ENCODE measurements around the gene FBXO28.
A peak's percentile ranks its signal among the peaks of the same experiment; 100 is the strongest.

The FBXO28 gene

DNA sequence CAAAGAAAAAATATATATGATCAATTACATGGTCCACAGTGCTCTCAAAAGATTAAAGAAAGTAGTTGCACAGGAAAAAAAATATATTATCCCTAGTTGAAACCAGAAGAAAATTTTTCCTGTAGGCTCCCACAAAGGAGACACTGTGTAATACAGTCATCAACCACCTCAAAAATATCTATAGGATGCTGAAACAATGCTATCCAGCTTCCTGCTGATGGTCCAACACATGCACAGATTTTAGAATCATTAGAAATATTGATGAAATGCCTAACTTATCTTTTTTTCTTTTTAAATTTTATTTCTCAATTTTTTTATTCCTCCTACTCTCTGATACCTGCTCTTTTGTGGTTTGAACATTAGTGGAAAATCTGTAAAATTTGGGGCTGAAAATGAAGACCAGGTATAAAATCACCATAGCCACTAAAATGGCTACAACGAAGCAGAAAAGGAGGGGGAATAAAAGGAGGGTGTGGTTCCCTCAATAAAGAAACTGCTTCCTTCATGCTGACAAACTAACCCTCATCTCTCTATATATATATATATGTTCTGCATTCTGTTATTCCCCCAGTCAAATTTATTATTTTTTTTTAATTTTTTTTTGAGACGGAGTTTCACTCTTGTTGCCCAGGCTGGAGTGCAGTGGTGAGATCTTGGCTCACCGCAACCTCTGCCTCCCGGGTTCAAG lies 28.3 kb upstream of the FBXO28 start:
- Mint-ChIP-seq H3K4me1 (no peaks in the 10 kb centered on the region), H3K9me3 (no peaks in the 10 kb centered on the region), H3K27ac (no peak overlapping the region), H3K27me3 (peaks cover 15% of the 10 kb centered on the region), H3K4me3 (no peak overlapping the region)
- DNase-seq (no peak), ATAC-seq (no peak)

DNA sequence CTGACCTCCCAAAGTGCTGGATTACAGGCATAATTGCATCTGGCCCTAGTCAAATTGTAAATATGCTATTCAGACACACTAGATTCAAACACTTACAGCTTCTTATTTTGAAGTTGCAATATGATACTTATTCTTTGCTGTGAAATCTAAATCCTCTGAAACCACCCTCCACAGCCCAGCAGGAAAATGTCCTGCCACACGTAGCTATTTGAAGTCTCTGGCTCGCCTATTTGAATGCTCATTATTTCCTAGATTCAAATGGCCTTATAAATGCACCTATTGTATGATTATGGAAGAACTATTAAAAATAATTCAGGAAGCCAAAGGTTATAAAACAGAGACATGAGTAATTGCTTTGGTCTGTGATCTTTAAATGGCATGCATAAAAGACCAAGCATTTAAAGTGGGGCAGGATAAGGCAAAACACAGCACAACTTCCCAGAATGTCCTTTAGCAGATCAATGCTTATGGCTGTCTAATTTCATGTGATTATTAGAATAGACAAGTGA lies 26.6 kb upstream of the FBXO28 start:
- Mint-ChIP-seq H3K4me3 (no peak overlapping the region), H3K27me3 (peaks cover 15% of the 10 kb centered on the region), H3K27ac (no peak overlapping the region), H3K9me3 (no peaks in the 10 kb centered on the region), H3K4me1 (no peaks in the 10 kb centered on the region)
- no peak for ATAC-seq
- no peak for DNase-seq

DNA sequence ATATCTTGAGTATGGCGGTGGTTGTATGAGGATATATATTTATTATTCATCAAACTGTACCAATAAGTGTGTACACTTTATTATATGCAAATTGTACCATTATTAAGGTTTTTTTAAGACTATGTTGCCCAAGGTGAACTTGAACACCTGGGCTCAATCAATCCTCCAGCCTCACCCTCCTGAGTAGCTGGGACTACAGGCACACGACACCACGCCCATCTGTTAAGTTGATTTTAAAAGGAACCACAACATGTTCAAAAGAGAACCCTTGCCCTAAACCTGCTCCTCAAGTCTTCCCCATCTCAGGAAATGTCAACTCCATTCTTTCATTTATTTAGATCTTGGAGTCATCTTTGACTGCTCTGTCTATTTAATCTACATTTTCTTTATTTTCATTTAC lies 24.3 kb upstream of the FBXO28 start:
- no peak for ATAC-seq
- DNase-seq: no peak
- peaks cover 15% of the 10 kb centered on the region for H3K27me3 Mint-ChIP-seq
- no peaks in the 10 kb centered on the region for H3K9me3 Mint-ChIP-seq
- no peak overlapping the region for H3K4me3 Mint-ChIP-seq
- H3K27ac Mint-ChIP-seq: no peak overlapping the region
- no peaks in the 10 kb centered on the region for H3K4me1 Mint-ChIP-seq

DNA sequence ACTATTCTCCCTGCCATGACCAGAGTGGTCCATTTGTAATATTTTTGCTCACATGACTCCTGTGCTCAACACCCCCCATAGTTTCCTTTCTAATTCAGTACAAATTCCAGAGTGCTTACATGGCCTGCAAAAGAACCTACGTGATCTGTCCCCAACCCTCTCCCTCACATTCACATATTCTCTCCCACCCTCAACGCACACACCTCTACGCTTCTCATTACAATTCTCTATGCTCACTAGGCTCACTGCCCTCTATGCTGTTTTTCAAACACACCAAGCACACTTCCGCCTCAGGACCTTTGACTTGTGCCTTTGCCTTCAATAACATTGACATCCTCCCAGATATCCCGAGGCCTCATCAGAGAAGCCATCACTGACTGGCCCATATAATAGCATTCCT lies 23.8 kb upstream of the FBXO28 start:
- Mint-ChIP-seq H3K27me3 (peaks cover 15% of the 10 kb centered on the region), H3K9me3 (no peaks in the 10 kb centered on the region), H3K27ac (no peak overlapping the region), H3K4me1 (no peaks in the 10 kb centered on the region), H3K4me3 (no peak overlapping the region)
- DNase-seq (no peak), ATAC-seq (no peak)

DNA sequence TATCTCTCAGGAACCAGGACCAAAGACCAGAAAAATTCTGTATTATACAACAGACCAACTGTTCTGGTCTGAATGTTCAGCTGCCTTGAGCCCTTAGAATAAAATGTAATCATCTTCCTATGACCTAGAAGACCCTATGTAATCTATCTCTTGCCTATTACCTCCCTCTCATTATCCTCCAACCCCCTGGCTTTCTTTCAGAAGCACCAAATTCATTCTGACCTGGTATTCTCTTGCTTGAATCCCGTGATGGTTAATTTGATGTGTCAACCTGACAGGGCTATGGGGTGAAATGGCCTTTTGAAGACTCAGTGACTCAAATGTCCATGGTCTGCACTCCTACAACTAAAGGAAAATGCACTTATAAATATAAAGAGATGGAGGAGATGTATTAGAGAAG lies 21.8 kb upstream of the FBXO28 start:
- no peaks in the 10 kb centered on the region for H3K9me3 Mint-ChIP-seq
- ATAC-seq (no peak), DNase-seq (no peak)
- H3K27ac Mint-ChIP-seq: no peak overlapping the region
- no peak overlapping the region for H3K4me3 Mint-ChIP-seq
- no peaks in the 10 kb centered on the region for H3K4me1 Mint-ChIP-seq
- H3K27me3 Mint-ChIP-seq: peaks cover 29% of the 10 kb centered on the region

DNA sequence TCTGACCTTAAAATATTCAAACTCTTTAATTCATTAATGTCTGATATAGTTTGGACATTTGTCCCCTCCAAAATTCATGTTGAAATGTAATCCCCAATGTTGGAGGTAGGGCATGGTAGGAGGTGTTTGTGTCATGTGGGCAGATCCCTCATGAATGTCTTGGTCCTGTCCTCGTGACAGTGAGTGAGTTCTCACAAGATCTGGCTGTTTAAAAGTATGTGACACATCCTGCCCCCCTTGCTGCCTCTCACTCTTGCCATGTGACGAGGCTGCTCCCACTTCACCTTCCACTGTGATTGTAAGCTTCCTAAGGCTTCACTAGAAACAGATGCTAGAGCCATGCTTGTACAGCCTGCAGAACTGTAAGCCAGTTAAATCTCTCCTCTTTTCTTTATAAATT lies 21.3 kb upstream of the FBXO28 start:
- Mint-ChIP-seq H3K4me3 (no peak overlapping the region), H3K27me3 (peaks cover 31% of the 10 kb centered on the region), H3K27ac (no peak overlapping the region), H3K4me1 (no peaks in the 10 kb centered on the region), H3K9me3 (no peaks in the 10 kb centered on the region)
- ATAC-seq (no peak), DNase-seq (no peak)

DNA sequence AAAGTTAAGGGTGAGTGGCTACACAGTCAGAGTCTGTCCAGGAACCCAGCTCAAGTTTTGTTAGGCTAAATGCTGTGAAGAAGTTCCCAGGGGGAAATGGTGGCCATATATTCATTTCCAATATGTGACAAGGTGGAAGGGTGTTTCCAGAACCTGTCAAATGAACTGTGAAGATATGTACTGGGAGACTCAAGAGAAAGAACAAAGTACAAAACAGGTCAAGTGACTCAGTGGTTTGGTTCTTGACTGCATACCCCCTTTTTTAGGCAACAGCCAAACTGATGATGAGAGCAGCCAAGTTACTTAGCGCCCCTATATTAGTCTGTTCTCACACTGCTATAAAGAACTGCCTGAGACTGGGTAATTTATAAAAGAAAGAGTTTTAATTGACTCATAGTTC lies 18.6 kb upstream of the FBXO28 start:
- Mint-ChIP-seq H3K9me3 (no peaks in the 10 kb centered on the region), H3K27ac (no peak overlapping the region), H3K4me1 (no peaks in the 10 kb centered on the region), H3K4me3 (no peak overlapping the region), H3K27me3 (peaks cover 17% of the 10 kb centered on the region)
- no peak for DNase-seq
- no peak for ATAC-seq

DNA sequence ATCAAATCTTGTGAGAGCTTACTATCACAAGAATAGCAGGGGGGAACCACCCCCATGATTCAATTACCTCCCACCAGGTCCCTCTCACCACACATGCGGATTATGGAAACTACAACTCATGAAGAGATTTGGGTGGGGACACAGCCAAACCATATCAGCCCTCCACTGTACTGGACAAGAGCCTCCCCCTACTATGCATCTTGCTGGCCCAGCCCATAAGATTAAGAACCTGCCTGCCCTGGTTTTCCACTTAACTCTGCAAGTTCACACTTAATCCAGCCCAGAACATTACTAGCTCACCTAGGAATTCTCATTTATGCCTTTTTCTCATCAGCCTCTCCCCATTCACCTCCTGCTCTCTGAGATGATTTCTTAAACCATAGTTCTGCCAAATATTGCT lies 18.0 kb upstream of the FBXO28 start:
- Mint-ChIP-seq H3K4me3 (no peak overlapping the region), H3K9me3 (no peaks in the 10 kb centered on the region), H3K27me3 (peaks cover 16% of the 10 kb centered on the region), H3K27ac (no peak overlapping the region), H3K4me1 (no peaks in the 10 kb centered on the region)
- DNase-seq: no peak
- no peak for ATAC-seq

DNA sequence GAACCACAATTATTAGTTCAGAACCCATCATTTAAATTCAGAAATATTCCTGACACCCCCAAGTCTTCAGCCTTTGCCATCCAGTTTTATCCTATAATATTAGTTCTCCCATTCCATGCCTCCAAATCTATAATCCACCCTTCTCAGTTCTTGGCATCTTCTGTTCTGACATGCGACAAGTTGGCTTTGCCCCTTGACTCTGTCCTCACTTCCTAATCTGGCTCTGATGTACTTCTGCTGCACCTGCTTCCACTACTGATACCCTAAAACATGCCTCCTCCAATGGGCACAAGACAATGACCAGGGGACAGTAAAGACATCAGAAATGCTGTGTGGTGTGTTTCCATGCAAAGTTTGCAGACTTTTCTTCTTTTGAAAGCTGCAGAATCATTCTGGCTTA lies 17.1 kb upstream of the FBXO28 start:
- Mint-ChIP-seq H3K27me3 (peaks cover 16% of the 10 kb centered on the region), H3K4me1 (no peaks in the 10 kb centered on the region), H3K27ac (no peak overlapping the region), H3K4me3 (no peak overlapping the region), H3K9me3 (no peaks in the 10 kb centered on the region)
- ATAC-seq (no peak), DNase-seq (no peak)

DNA sequence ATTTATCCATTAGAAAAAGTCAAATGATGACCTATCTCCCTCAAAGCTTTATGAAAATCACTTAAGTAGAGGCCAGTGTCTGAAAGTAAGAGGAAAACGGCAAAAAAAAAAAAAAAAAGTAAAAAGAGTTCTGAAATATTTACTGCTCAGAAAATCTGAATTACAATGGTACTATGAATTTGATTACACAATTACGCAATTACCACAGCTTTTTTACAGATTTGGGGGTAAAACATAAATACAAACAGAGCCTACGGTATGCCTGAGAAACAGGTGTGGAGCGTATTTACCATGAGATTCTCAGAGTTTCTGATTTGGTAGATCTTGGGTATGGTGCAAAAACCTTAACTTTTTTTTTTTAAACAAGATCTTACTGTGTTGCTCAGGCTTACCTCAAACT lies 15.9 kb upstream of the FBXO28 start:
- H3K27me3 Mint-ChIP-seq: peaks cover 16% of the 10 kb centered on the region
- ATAC-seq: no peak
- no peak overlapping the region for H3K27ac Mint-ChIP-seq
- no peaks in the 10 kb centered on the region for H3K4me1 Mint-ChIP-seq
- DNase-seq: no peak
- H3K9me3 Mint-ChIP-seq: no peaks in the 10 kb centered on the region
- no peak overlapping the region for H3K4me3 Mint-ChIP-seq

DNA sequence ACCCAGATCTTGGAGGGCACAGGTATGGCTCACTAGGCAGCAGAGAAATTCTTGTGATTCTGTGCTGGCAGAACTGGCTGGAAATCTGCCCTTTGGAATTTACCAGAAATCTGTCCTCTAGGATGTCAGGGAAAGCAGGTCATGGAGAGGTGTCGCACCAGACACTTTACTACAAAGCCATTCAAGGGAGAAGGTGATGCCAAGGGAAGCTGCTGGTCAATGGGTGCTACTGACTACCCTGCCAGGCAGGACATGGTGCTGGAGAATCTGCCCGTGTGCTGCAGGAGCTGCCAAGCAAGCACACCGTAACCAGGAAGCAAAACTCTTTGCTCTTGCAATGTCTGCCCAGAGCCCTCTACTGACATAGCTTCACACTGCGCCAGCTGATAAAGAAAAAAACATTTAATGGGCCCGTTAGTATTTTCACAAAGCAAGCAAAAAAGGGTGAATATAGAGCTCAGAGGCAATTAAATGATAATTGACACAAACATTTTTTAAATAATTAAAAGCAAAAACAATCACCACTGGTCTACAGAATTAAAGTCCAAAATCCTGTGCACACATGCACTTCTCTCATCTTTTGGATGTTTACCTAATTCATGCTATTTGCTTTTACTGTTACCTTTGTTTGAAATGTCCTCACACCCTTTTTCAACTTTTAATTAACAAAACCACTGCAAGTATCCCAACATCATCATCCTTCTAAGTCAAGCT lies 7.2 kb upstream of the FBXO28 start:
- no peaks in the 10 kb centered on the region for H3K9me3 Mint-ChIP-seq
- ATAC-seq: peak; percentile 81
- no peak overlapping the region for H3K27ac Mint-ChIP-seq
- H3K4me3 Mint-ChIP-seq: peak overlapping the region in 1 of 2 donors; percentile 11
- no peaks in the 10 kb centered on the region for H3K27me3 Mint-ChIP-seq
- DNase-seq: peak in 1 of 2 donors; percentile 17
- H3K4me1 Mint-ChIP-seq: no peaks in the 10 kb centered on the region

DNA sequence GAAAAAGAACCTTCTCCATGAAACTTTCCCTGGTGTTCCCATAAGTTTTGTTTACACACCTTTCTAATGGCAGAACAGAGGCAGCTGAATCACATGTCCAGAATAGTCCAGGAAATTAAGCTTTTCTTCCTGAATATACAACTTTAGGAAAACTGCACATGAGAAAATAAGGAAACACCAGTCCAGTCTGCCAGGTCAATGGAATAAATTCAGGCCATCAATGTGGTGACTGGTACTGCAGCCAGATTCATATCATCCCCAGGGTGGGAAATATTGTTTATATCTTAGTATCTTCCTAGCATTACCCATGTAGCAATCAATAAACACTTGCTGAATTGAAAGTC lies 6.7 kb upstream of the FBXO28 start:
- no peak for DNase-seq
- no peak overlapping the region for H3K27ac Mint-ChIP-seq
- no peak for ATAC-seq
- H3K4me3 Mint-ChIP-seq: no peak overlapping the region
- no peaks in the 10 kb centered on the region for H3K27me3 Mint-ChIP-seq
- H3K4me1 Mint-ChIP-seq: no peaks in the 10 kb centered on the region
- H3K9me3 Mint-ChIP-seq: no peaks in the 10 kb centered on the region

DNA sequence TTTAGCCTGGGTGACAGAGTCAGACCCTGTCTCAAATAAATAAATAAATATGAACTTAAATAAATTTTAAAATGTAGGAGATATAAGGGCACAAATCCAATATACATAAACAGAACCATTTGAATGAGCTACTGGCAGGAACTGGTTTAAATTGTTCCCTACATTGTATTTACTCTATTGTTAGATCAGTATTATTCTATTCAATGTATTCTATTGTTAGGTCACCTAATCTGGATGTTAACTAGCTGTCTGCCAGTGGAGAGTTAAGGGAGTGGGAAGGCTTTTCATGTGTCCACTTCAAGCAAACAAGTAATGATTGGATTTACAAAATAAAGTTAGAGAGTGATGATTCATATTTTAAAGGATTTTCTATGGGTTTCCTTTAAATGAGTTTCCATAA lies 4.9 kb upstream of the FBXO28 start:
- Mint-ChIP-seq H3K4me1 (peaks cover 8% of the 10 kb centered on the region), H3K9me3 (no peaks in the 10 kb centered on the region), H3K27ac (no peak overlapping the region), H3K4me3 (no peak overlapping the region), H3K27me3 (no peaks in the 10 kb centered on the region)
- ATAC-seq (no peak), DNase-seq (no peak)

DNA sequence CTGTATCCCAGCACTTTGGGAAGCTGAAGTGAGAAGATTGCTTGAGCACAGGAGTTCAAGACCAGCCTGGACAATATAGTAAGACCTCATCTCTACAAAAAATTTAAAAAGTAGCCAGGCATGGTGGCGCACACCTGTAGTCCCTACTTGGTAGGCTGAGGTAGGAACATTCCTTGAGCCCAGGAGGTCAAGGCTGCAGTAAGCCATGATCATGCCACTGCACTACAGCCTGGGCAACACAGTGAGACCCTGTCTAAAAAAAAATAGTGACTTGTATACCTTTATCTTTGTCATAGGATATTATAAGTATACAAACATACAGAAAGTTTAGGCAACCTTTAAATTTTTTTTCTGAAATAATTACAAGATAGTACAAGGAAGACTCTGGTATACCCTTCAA lies 3.9 kb upstream of the FBXO28 start:
- Mint-ChIP-seq H3K4me1 (peaks cover 8% of the 10 kb centered on the region), H3K4me3 (no peak overlapping the region), H3K9me3 (no peaks in the 10 kb centered on the region), H3K27ac (no peak overlapping the region), H3K27me3 (no peaks in the 10 kb centered on the region)
- no peak for DNase-seq
- no peak for ATAC-seq

DNA sequence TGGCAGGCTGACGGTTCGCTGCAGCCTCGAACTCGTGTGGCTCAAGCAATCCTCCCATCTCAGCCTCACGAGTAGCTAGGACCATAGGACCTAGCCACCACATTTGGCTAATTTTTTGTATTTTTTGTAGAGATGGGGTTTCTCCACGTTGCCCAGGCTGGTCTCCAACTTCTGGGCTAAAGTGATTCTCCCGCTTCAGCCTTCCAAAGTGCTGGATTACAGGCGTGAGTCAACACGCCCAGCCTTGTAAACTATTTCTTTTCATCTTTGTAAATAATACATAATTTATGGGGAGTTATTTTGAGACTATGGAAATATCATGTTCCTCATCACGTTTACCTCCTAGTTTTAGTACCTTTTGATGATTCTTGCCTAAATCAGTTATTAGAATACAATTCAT lies 906 bp upstream of the FBXO28 start:
- Mint-ChIP-seq H3K27me3 (no peaks in the 10 kb centered on the region), H3K4me3 (peak overlapping the region in 1 of 2 donors; percentile 89), H3K27ac (no peak overlapping the region), H3K4me1 (peaks cover 15% of the 10 kb centered on the region), H3K9me3 (no peaks in the 10 kb centered on the region)
- no peak for DNase-seq
- ATAC-seq: no peak

DNA sequence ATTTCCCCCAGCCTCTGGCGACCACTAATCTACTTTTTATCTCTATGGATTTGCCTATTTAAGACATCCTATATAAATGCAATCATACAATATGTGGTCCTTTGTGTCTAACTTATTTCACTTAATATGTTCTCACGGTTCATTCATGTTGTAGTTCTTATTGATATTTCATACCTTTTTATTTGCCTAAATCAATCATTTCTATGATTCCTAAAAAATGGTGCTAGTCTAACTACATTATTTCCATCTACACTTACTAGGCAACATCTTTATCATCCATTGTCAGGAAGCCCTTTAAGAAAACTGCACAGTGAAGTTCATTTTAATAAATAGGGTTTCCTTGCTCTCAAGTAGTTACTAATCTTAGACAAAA lies 380 bp upstream of the FBXO28 start:
- H3K27me3 Mint-ChIP-seq: no peaks in the 10 kb centered on the region
- peak overlapping the region; percentile 93 to 98 for H3K27ac Mint-ChIP-seq
- H3K9me3 Mint-ChIP-seq: no peaks in the 10 kb centered on the region
- peak overlapping the region; percentile 89 to 94 for H3K4me3 Mint-ChIP-seq
- peaks cover 15% of the 10 kb centered on the region for H3K4me1 Mint-ChIP-seq
- ATAC-seq: peak; percentile 4
- no peak for DNase-seq

DNA sequence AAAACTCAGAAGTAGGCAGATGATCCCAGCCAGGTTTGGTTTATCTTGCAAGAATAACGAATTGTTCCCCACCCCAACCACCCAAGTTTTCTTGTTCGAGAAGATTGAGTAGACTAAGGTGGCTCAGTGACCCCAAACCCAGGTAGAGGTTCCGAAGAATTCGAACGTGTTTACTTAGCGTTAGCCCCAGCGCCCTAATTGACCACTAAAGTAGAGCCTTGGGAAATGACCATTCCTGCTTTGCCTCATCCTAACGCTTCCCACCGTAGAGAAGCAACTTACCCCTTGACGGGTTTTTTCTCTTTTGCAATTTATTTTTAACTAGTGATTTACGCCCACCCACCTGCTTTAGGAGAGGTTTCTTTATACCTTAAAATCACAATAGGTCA lies 870 bp downstream of the FBXO28 start:
- Mint-ChIP-seq H3K27me3 (no peaks in the 10 kb centered on the region), H3K4me1 (peaks cover 22% of the 10 kb centered on the region), H3K4me3 (peak overlapping the region; percentile 89 to 94), H3K9me3 (no peaks in the 10 kb centered on the region), H3K27ac (peak overlapping the region; percentile 93 to 98)
- no peak for DNase-seq
- no peak for ATAC-seq
